Fibroblast of skin of right biceps (primary cell): ENCODE data around the gene LIN28B.
A peak's percentile ranks its signal among the peaks of the same experiment; 100 is the strongest.
"Not testable (repeated sequence)": the region's sequence is repeated elsewhere in the genome, so short reads cannot be mapped to it uniquely, and the experiment has no call there.

Experiments
- DNase-seq: peaks from one replicate; pipeline ENCODE4 v3.0.0-alpha.2; 2013

LIN28B gene

GRCh38 chr6:104957301-104958177 lies 632 bp downstream of the LIN28B start:
- DNase-seq = no peak

- DNase-seq = no peak
These were observed 1.5 kb downstream of the LIN28B start for GRCh38 chr6:104958178-104959025.

- DNase-seq = no peak
These were observed 2.3 kb downstream of the LIN28B start for GRCh38 chr6:104959026-104959858.

GRCh38 chr6:104969108-104969507 lies 12.2 kb downstream of the LIN28B start:
- no peak for DNase-seq

- DNase-seq = no peak
These were observed 13.1 kb downstream of the LIN28B start for GRCh38 chr6:104969785-104970581.

- no peak for DNase-seq
These were observed 16.5 kb downstream of the LIN28B start for GRCh38 chr6:104973404-104973803.

GRCh38 chr6:104983296-104983695 lies 26.4 kb downstream of the LIN28B start:
- no peak for DNase-seq

- no peak for DNase-seq
These were observed 26.9 kb downstream of the LIN28B start for GRCh38 chr6:104983776-104984175.

GRCh38 chr6:104984831-104985230 lies 27.9 kb downstream of the LIN28B start:
- no peak for DNase-seq

- DNase-seq = not testable (repeated sequence)
These were observed 29.0 kb downstream of the LIN28B start for GRCh38 chr6:104985875-104986274.

GRCh38 chr6:104986625-104987024 lies 29.7 kb downstream of the LIN28B start:
- DNase-seq = no peak

- no peak for DNase-seq
These were observed 30.3 kb downstream of the LIN28B start for GRCh38 chr6:104987218-104987617.

- no peak for DNase-seq
These were observed 33.2 kb downstream of the LIN28B start for GRCh38 chr6:104990085-104990484.

- DNase-seq = not testable (repeated sequence)
These were observed 34.2 kb downstream of the LIN28B start for GRCh38 chr6:104991062-104991461.

GRCh38 chr6:104993576-104993975 lies 36.7 kb downstream of the LIN28B start:
- DNase-seq = not testable (repeated sequence)

GRCh38 chr6:104995989-104996617 lies 39.2 kb downstream of the LIN28B start:
- peak; percentile 22 for DNase-seq

GRCh38 chr6:105001063-105001462 lies 44.2 kb downstream of the LIN28B start:
- no peak for DNase-seq

- no peak for DNase-seq
These were observed 45.0 kb downstream of the LIN28B start for GRCh38 chr6:105001906-105002305.

- DNase-seq = no peak
These were observed 48.5 kb downstream of the LIN28B start for GRCh38 chr6:105005451-105005850.

GRCh38 chr6:105013459-105013858 lies 56.6 kb downstream of the LIN28B start:
- not testable (repeated sequence) for DNase-seq

- no peak for DNase-seq
These were observed 57.5 kb downstream of the LIN28B start for GRCh38 chr6:105014448-105014847.

GRCh38 chr6:105014954-105015353 lies 58.0 kb downstream of the LIN28B start:
- no peak for DNase-seq
